SKM-1 treated with dmso at 0.1 percent for 144 hours (cell line): ENCODE data around the gene PKP1.
A peak's percentile ranks its signal among the peaks of the same experiment; 100 is the strongest.

Experiments
- DNase-seq: peaks from one replicate; lab custom pipeline; 2025; ENCODE audit not compliant: unreplicated experiment; lab: John Stamatoyannopoulos, UW

The PKP1 gene

DNA sequence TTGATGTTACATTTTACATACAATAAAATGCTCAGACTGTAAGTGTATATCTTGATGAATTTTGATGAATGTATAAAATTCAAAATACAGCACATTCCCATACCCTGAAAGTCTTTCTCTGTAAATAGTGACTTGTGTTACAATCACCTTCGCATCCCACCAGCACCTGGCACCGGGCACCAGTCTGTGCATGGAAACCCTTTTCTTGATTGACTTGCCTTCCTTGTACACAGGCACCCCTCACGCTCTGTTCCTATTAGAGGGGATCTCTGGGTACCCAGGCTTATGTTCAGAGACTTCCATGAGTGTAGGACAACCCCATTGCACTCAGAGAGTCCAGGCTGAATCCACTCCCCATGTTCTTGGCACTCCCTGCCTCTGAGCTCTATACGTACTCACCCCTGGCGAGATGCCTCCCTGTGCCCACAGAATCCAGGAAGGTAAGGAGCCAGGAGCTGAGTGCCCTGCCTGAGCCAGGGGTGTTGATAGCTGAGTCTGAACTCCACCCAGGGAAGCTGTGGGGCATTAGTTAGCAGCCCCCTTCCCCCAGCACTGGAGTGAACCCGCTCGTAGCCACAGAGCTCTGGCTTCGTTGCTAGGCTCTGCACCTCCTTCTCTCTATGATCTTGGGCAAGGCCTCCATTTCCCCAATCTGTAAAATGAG is 22.5 kb upstream of the PKP1 start:
- no peak for DNase-seq

DNA sequence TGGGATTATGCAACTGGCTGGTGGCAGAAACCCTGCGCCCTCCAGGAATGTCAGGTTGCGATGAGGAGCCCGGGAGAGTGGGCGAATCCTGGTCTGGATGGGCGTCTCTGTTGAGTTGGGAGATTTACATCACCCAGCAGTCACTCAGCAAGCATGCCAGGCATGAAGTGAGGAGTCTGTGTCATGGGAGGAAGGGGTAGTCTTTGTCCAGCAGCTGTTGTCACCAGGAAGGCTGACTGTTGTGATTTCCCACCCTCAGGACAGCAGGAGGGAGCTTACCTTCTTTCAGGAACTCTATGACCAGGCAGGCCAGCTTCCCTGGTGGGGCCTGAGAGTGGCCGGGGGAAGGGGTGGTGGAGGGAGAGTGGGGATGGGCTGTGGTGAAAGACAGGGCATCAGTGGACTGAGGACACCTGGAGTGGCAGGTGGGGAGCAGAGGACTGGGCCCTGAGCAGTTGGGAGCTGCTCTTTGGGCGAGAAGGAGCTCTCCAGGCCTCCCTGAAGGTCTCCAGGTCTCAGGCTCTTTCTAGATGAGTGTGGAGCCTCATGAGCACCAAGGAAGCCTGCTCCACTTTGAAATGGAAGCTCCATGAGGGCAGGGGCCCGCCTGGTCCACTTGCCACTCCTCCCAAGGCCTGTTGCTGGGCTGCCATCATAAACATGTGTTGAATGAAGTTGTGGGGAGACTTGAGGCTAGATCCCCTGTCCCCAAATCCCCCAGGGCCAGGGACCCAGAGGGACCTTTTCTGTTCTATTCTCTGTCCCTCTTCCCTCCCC is 21.3 kb upstream of the PKP1 start:
- DNase-seq: no peak

- no peak for DNase-seq
These were observed 20.2 kb upstream of the PKP1 start for GRCh38 chr1:201262963-201263608.

DNA sequence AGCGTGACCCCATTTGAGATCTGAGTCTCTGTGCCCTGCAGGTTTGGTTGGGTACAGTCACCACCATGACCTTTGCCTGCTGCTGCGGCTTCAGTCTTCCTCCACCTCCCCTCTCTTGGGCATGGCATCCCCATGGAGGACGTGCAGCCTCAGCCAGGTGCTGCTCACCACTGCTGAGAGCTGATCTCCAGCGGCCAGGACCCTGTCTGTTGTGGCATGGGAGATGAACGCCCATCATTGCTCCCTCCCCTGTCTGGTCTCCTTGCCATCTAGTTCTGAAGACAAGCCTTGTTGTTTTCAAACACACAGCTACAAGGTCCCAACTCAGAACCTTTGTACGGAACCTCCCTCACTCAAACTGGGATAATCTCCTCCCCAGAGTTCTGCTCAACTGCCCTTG is 19.2 kb upstream of the PKP1 start:
- no peak for DNase-seq

GRCh38 chr1:201264554-201264953 is 18.8 kb upstream of the PKP1 start:
- no peak for DNase-seq

DNA sequence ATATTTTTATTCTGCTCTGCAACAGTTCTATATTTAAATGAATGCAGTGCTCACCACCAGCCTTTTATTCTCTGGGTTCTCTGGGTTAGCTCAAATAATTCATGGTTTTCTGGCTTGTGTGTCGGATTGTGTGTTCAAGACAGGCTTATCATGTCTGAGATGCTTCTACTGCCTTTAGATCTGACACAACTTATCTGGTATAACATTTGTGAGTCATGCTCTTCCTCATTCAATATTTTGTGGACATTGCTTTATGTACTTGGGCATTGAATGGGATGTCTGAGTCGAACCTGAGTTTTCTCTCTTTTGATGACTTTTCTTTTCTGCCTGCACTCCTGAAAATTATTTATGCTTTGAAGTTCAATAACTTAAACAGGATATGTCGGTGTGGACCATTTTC is 17.6 kb upstream of the PKP1 start:
- no peak for DNase-seq

DNA sequence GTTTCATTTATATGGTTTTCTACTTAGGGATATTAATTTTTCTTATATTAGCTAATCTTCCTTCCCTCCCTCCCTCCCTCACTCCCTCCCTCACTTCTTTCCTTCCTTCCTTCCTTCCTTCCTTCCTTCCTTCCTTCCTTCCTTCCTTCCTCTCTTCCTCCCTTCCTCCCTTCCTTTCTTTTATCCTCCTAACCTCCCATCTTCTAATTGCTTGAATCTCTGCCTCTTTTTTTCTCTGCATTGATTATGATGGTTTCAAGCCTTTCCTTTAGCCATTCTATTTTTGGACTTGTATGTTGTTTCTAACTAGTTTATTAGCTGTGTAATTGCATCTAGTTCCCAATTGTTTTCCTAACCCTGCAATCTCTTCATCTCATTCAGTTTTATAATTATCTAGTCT is 17.0 kb upstream of the PKP1 start:
- no peak for DNase-seq

GRCh38 chr1:201266774-201267173 is 16.5 kb upstream of the PKP1 start:
- DNase-seq: peak; percentile 88

DNA sequence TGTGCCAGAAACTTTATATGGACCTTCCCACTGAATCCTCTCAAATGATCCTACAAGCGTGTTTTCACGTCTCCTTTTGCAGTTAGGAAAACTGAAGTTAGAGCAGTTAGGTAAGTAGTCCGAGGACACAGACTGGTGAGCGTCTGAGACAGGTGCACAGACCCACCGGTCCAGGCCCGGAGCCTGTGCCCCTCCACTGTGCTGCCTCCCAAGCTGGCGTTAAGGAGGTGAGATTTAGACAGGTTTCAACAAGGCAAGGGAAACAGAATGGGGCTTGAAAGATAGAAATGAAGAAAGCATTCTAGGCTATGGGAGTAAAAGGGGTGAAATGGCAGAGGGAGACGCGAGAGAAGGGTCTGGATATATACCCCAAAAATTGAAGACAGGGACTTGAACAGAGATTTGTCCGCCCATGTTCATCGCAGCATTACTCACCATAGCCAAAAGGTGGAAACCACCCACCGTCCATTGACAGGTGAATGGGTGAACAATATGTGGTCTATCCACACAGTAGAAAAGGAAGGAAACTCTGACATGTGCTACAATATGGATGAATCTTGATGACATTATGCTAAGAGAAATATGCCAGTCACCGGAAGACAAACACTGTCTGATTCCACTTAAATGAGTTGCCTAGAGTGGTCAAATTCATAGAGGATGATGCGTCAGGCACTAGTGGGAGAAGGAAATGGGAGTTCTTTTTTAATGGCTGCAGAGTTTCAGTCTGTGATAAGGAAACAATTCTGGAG is 15.7 kb upstream of the PKP1 start:
- no peak for DNase-seq

DNA sequence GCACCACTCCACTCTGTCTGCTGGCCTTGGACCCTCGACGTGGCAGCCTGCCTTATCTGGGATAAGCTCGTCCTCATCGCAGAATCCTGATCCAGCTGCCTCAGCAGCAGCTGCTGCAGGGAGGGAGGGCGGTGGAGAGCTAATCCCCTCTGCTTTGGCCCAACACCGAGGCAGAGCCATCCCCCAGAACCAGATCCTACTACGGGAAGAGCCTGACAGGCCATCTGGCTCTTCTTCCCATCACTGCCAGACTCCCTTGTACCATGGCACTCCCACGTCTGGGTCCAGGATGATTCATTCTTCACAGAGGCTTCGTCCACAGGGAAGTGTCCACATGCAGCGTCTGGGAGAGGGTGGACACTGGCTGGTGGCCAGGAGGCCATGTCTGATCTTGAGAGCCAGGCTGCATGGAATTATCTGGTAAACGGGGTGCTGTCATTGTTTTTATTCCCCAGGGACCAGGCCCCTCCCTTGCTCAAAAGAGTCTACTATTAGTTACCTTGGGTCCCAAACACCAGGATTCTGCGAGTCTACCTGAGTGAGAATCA is 14.6 kb upstream of the PKP1 start:
- DNase-seq: no peak

- DNase-seq: no peak
These were observed 14.0 kb upstream of the PKP1 start for GRCh38 chr1:201269281-201269680.

- DNase-seq: no peak
These were observed 13.4 kb upstream of the PKP1 start for GRCh38 chr1:201269900-201270410.

DNA sequence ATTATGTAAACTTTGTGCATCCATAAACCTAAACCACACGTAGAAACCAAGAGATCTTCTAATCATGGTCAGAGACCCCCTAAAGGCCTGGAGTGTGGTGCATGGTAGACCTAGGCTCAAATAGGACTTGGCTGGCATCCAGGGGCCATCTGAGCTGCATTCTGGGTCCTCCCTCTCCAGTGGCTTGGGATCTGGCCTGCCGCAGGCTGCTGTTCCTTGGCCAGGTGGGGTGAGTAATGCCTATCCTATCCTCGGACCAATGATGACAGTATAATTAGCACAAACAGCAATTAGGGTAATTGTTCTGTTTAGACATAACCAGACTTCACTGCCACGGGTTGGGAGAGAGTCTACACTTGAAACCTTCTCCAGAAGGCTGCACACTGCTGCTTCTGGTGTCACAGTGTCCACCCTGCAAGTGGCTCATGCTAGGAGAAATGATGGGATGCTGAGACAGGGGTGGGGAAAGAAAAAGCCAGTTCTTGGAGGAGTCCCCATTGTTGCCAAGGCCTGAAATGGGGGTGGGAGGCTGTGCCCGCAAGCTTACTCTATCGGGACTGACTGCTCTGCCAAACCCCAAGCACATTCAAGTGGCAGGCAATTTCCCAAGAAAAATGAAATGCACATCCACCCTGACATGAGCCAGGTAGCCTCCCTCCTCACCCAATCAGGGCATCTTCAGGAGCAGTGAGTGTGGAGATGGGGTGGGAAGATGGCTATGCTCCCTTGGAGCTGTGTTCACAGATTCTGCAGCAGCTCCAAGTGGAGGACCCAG is 12.5 kb upstream of the PKP1 start:
- no peak for DNase-seq

GRCh38 chr1:201272799-201273198 is 10.5 kb upstream of the PKP1 start:
- no peak for DNase-seq

DNA sequence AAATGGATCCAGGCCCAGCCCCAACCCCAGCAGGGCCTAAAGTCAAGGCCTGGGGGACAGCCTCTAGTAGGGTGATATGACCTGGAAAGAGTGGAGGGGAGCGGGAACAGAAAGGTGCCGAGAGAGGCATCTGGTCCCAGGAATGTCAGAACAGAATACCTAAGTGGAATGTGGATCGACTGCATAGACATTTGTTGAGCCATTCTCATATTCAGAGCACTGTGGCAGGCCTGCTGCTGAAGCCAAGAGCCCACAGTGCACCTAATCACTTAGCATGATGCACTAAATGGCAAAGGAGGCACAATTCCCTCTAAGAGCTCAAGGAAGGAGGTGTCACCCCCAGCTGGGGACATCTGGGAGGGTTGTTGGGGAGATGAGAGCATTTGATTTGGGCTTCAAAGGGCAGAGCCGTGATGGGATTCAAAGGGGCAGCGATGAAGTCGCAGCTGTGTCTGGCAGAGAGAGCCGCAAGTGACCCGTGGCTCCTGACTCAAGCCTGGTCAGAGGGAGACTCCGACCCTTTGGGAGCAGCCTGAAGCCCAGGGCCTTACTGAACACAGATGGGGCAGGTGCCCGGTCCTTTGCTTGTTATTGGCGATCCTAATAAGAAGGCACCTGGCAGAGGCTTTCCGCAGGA is 8.6 kb upstream of the PKP1 start:
- DNase-seq: no peak

DNA sequence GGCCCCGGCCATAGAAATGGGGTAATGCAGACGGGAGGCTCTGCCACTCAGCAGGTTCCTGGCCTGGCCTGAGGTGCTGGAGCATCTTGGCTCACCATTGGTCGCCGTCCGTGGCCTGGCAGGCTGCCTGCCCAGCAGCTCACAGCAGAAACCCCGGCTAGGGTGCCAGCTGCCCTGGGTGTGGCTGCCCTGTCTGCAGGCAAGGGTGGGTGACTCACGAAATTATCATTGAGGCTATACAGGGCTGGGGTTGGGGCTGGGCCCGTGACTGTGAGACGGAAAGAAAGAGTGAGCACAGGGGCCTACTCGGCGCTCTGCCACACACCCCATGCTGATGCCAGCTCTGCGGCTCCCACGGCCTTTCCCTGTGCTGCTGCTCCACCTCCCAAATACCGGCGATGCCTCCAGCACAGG is 8.0 kb upstream of the PKP1 start:
- DNase-seq: no peak

DNA sequence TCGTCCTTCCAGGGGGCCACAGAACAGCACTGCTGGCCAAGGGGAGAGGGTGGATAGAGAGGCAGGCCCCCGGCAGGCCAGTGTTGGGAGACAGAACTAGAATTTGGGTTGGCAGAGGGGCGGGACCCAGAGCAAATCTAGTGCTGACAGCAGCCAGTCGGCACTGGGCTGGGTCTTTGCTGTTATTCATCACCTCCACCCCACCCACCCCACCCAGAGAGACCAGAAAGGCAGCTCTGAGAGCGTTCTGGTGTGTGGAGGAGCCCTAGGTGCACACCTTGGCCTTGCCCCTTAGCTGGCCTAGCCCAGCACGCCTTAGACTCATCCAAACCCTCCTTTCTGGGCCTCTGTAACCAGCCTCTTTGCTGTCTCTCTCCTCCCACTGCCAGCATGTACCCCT is 6.4 kb upstream of the PKP1 start:
- no peak for DNase-seq

- DNase-seq: no peak
These were observed 5.9 kb upstream of the PKP1 start for GRCh38 chr1:201277441-201277840.

DNA sequence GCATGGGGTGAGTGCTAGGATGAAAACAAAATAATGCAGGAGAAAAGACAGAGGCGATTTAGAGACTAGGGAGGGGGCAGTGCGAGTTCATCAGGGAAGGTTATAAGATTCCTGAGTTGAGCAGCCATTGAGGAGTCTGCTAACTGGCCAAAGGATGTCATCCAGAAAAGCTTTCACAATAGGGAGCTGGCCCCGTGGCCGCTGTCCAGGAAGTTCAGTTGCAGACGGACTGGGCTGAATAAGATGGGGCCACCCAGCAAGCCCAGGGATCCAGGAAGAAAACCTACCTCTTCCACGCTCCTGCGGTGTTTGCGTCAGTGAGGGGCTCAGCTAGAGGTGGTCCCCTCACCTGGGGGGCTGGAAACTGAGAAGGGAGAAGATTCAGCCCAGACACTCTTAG is 4.0 kb upstream of the PKP1 start:
- no peak for DNase-seq

- no peak for DNase-seq
These were observed 2.4 kb upstream of the PKP1 start for GRCh38 chr1:201280884-201281283.
